ENCODE results near the gene TNFRSF21.

Gene TNFRSF21

DNA sequence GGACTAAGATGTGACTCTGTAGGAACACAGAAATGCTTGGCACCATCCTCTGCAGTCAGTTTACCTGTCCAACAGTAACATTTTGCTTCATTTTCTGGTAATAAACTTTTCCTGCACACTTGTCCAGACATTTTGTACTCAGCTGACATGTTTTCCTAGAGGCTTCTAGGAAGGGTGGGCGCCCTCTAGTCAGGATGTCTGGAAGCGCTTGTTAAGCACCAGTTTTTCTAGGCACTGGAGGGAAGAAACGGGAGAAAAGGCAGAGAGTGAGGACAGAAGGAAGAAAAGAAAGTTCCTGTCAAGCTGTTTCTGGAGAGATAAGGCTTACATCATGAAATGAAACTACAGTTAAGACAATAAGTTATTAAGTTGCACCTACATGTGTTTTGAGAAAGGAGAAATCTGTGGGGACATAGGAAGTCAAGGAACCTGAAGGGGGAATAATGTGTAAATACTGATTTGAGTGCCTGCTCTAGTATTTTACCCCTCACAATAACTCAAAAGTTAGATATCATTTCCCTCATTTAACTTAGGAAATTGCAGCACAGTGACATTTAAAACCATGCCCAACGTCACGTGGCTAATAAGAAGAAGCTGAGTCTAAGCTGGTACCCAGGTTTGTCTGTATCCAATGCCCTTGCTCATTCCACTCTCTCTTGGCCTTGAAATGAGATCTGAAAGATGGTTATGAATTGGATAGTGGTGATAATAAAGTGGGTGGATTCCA is 42.7 kb upstream of the TNFRSF21 start:
- DNase-seq (ENCODE audit: low spot score): no peak
- TF ChIP-seq, protein P1, sequence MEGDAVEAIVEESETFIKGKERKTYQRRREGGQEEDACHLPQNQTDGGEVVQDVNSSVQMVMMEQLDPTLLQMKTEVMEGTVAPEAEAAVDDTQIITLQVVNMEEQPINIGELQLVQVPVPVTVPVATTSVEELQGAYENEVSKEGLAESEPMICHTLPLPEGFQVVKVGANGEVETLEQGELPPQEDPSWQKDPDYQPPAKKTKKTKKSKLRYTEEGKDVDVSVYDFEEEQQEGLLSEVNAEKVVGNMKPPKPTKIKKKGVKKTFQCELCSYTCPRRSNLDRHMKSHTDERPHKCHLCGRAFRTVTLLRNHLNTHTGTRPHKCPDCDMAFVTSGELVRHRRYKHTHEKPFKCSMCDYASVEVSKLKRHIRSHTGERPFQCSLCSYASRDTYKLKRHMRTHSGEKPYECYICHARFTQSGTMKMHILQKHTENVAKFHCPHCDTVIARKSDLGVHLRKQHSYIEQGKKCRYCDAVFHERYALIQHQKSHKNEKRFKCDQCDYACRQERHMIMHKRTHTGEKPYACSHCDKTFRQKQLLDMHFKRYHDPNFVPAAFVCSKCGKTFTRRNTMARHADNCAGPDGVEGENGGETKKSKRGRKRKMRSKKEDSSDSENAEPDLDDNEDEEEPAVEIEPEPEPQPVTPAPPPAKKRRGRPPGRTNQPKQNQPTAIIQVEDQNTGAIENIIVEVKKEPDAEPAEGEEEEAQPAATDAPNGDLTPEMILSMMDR (IDR thresholded peaks at IDR 0.05; ENCODE audit: extremely low read depth, missing control alignments): no peak

DNA sequence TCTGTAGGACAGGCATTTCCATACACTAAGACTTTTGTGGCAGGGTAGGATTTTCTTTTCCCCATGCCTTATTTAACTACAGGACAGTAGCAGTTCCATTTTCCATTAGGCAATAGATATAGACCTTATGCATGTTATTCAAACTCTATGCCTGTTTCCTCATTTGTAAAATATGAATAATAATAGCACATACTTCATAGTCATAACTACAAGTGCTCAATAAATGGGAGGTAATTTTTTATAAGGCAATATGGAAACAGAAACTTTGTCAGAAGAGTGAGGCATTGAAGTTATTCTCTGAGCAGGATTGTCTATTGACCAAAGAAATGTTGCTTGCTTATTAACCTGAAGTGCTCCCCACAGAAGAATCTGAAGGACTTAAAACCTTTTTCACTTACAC is 41.9 kb upstream of the TNFRSF21 start:
- no peak for DNase-seq (ENCODE audit: low spot score)
- TF ChIP-seq, protein P1 (IDR thresholded peaks at IDR 0.05; ENCODE audit: extremely low read depth, missing control alignments): no peak

DNA sequence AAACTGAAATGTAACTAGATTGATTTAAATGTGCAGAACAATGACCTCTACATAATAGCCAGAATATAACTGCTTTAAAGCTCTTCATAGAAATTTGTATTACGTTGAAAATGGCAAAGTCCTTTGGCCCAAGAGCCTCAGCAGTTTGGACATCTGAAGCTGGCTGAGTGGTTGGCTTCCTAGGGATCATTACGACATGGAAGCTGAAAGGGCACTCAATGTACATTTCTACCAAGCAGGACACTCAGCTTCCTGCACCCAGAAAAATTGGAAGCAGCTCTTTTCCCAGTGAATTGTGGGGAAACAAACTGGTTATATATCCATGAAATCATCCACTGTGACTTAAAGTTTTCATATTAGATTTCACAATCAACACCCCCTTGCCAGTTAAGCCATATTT is 40.2 kb upstream of the TNFRSF21 start:
- TF ChIP-seq, protein P1 (IDR thresholded peaks at IDR 0.05; ENCODE audit: extremely low read depth, missing control alignments): no peak

DNA sequence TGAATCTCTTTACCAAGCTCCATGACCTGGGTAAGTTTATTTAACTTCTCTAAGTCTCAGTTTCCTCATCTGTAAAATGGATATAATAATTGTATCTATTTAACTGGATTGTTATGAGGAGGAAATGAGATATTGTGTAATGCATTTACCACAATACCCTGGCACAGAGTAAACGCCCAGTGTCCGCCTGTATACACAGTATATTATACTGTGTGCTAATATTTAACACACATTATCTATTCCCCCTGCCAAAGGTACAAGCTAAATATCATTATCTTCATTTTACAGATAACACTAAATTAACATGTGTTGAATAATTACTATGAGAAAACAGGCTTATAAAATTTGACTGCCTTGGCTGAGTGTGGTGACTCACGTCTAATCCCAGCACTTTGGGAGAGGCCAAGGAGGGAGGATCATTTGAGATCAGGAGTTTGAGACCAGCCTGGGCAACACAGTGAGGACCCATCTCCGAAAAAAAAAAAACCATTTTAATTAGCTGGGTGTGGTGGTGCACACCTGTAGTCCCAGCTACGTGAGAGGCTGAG is 38.7 kb upstream of the TNFRSF21 start:
- TF ChIP-seq, protein P1 (IDR thresholded peaks at IDR 0.05; ENCODE audit: extremely low read depth, missing control alignments): no peak
- DNase-seq (ENCODE audit: low spot score): no peak

More for the DNA sequence above, 40.2 kb upstream of the TNFRSF21 start:
- DNase-seq (ENCODE audit: low spot score): no peak

DNA sequence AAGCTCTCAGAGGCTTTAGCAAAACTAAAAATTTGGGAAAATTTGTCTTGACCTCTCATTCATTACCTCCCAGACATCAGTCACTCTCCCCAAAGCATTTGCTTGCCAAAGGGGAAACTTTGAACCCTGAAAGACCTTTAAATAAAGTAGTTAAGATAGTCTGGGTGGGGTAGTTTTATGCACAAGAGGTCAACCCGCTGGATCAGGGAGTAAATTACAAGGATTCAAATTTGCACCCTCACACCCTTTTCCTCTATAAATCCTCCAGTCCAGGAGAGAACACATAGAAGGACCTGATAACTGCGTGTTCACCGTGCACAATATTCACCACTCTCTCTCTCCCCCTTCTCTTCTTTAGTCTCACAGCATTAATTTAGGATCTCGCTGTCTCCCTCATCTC is 36.1 kb upstream of the TNFRSF21 start:
- DNase-seq (ENCODE audit: low spot score): no peak
- TF ChIP-seq, protein P1 (IDR thresholded peaks at IDR 0.05; ENCODE audit: extremely low read depth, missing control alignments): no peak

DNA sequence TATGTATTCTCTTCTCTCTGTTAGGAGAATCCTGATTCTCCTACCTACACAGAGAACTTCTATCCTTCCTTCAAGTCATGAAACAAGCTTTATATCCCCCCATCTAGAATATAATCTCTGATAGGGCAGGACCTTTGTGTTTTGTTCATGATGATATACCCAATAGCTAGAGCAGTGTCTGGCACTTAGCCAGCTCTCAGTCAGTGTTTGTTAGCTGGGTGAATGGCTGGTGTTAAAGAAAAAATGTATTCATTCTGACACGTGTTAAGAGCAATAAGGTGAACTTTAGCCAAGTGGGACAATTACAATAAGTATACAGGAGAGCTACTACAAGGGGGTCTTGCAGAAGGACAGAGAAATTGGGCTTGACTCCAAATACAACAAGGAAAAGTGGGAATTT is 34.3 kb upstream of the TNFRSF21 start:
- TF ChIP-seq, protein P1 (IDR thresholded peaks at IDR 0.05; ENCODE audit: extremely low read depth, missing control alignments): no peak
- DNase-seq (ENCODE audit: low spot score): no peak

DNA sequence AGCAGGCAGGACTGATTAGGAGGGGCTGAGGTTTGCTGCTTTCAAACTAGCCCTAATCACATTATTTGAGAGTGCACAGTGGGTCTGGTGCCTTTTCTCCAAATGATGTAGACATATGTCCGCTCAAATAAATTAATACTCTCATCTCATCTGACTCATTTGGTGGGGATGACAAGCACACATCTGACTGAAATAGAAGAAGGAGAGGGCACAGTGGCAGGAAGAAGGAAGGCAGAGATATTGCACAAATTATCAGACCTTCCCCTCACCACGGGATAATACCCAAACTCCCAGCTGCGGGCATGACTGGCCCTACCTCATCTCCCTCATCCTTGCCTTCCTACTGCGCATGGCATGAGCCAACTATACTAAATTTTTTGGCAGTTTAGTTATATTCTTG is 33.9 kb upstream of the TNFRSF21 start:
- TF ChIP-seq, protein P1 (IDR thresholded peaks at IDR 0.05; ENCODE audit: extremely low read depth, missing control alignments): no peak
- DNase-seq (ENCODE audit: low spot score): no peak
